K562 (cell line): ENCODE results near the gene SCIN. TPM values are rescaled to one million over a fixed set of nuclear protein-coding genes. Genes with fewer than 3 reads are reported as not detected.

Experiments
- ATAC-seq: fragments of 200-7000 bp; cut with Tn5 transposase; 3 replicates; pipeline ENCODE4 v1.9.1; 2020; ENCODE audit warnings: moderate library complexity
- BruUV-seq: library from RNA; stranded (reverse); fragments of 400-500 nt; replicated peaks from 2 replicates; lab custom pipeline; 2021; lab: Mats Ljungman, UMichigan
- CTCF ChIA-PET: fragments of 300-600 bp; formaldehyde crosslinking; extraction: SDS; loops from one replicate; lab custom pipeline; 2021; ENCODE audit warnings: low intra/inter-chr PET ratio; lab: Yijun Ruan, JAX
- POLR2A ChIA-PET: fragments of 300-600, 350-650 bp; sonication (Branson Sonifier 250); formaldehyde crosslinking; extraction: SDS; loops from one replicate; lab custom pipeline; 2021; ENCODE audit warnings: antibody characterized with exemption, inconsistent platforms; lab: Yijun Ruan, JAX
- DNase-seq, 4 experiments: peaks; one replicate each; pipeline versions ENCODE4 v3.0.0 to v3.0.0-alpha.2; 2011 to 2018; ENCODE audit warnings: low spot score in 3 of 4, mixed read lengths in 3 of 4; ENCODE audit errors: extremely low read depth in 1 of 4
- FAIRE-seq: peaks from 2 replicates; lab custom pipeline; 2011; peaks lifted over from hg19 to GRCh38; lab: Jason Lieb, UNC
- H2AFZ ChIP-seq: 2 replicates; pipeline ENCODE4 v1.6.0; 2011; ENCODE audit warnings: low read depth, low read length, control low read depth, inconsistent platforms
- H3K27ac ChIP-seq: fragments of 200-600 bp; 3 replicates; pipeline ENCODE4 v1.8.0; 2011; ENCODE audit warnings: low read depth, mild to moderate bottlenecking, control low read depth, inconsistent platforms, low read length, moderate library complexity, mixed read lengths; ENCODE audit errors: extremely low read depth
- H3K27me3 ChIP-seq, 2 experiments: fragments of 300-600 bp in 1 of 2; 2 replicates in 1 of 2; 3 replicates in 1 of 2; pipeline versions ENCODE4 v1.6.0 to v1.8.0; 2011; ENCODE audit warnings: inconsistent platforms in 2 of 2, low read length in 2 of 2, mild to moderate bottlenecking in 1 of 2, mixed read lengths in 1 of 2, moderate library complexity in 1 of 2; ENCODE audit not compliant: control insufficient read depth in 2 of 2, insufficient read depth in 2 of 2
- H3K36me3 ChIP-seq: fragments of 300-600 bp; 3 replicates; pipeline ENCODE4 v1.8.0; 2011; ENCODE audit warnings: mild to moderate bottlenecking, low read length, inconsistent platforms; ENCODE audit not compliant: control insufficient read depth, insufficient read depth
- H3K4me1 ChIP-seq, 2 experiments: fragments of 200-600 bp in 1 of 2; replicated peaks in 1 of 2; 2 replicates in 1 of 2; 3 replicates in 1 of 2; pipeline versions ENCODE4 v1.5.1 to v1.8.0; 2011; ENCODE audit warnings: inconsistent platforms in 2 of 2, low read length in 2 of 2, mild to moderate bottlenecking in 1 of 2, mixed read lengths in 1 of 2, moderate library complexity in 1 of 2; ENCODE audit not compliant: control insufficient read depth in 2 of 2, insufficient read depth in 2 of 2
- H3K4me2 ChIP-seq: 2 replicates; pipeline ENCODE4 v1.6.1; 2011; ENCODE audit warnings: low read length, control low read depth, inconsistent platforms, mixed read lengths; ENCODE audit not compliant: insufficient read depth
- H3K4me3 ChIP-seq: fragments of 200-600 bp; sonication (generic), shearing (Covaris generic); 2 replicates; pipeline ENCODE4 v1.5.1; 2016; ENCODE audit warnings: control low read depth, inconsistent platforms
- H3K79me2 ChIP-seq: fragments of 200-600 bp; 3 replicates; pipeline ENCODE4 v1.8.0; 2011; ENCODE audit warnings: low read length, inconsistent platforms; ENCODE audit not compliant: control insufficient read depth, insufficient read depth
- H3K9ac ChIP-seq, 2 experiments: 2 replicates each; pipeline versions ENCODE4 v1.6.0 to v1.6.1; 2011; ENCODE audit warnings: low read depth in 2 of 2, low read length in 2 of 2, control low read depth in 1 of 2, inconsistent platforms in 1 of 2, mild to moderate bottlenecking in 1 of 2, mixed read lengths in 1 of 2; ENCODE audit not compliant: insufficient read depth in 1 of 2
- H3K9me1 ChIP-seq: one replicate; pipeline ENCODE4 v1.6.0; 2011; ENCODE audit warnings: inconsistent platforms, mild to moderate bottlenecking, low read length, moderate library complexity; ENCODE audit not compliant: control insufficient read depth, insufficient read depth
- H3K9me3 ChIP-seq: replicated peaks from 2 replicates; pipeline ENCODE4 v1.5.1; 2011; ENCODE audit warnings: low read depth, low read length, inconsistent platforms; ENCODE audit not compliant: control insufficient read depth, insufficient read depth
- H4K20me1 ChIP-seq: replicated peaks from 2 replicates; pipeline ENCODE4 v1.6.1; 2011; ENCODE audit warnings: low read length, inconsistent platforms, mixed read lengths; ENCODE audit not compliant: control insufficient read depth, insufficient read depth
- BRD9 ChIP-seq: fragments of 450-650 bp; IDR thresholded peaks from 2 replicates; pipeline ENCODE4 v1.6.1; 2018; ENCODE audit warnings: low read depth; ENCODE audit not compliant: partially characterized antibody
- CHAMP1 ChIP-seq: fragments of 450-650 bp; IDR thresholded peaks from 2 replicates; pipeline ENCODE4 v1.6.1; 2016; ENCODE audit warnings: mild to moderate bottlenecking
- ELF2 ChIP-seq: fragments of 250-450 bp; sonication (Bioruptor Pico); IDR thresholded peaks from 2 replicates; pipeline ENCODE4 v1.5.0; 2021; ENCODE audit warnings: mild to moderate bottlenecking
- KAT8 ChIP-seq: fragments of 450-650 bp; IDR thresholded peaks from 2 replicates; pipeline ENCODE4 v1.6.1; 2016; ENCODE audit warnings: low read depth, mild to moderate bottlenecking
- MCM3 ChIP-seq: fragments of 450-650 bp; IDR thresholded peaks from 2 replicates; pipeline ENCODE4 v1.6.1; 2016
- PRDM10 ChIP-seq: fragments of 450-650 bp; IDR thresholded peaks from 2 replicates; pipeline ENCODE4 v1.6.1; 2018; ENCODE audit not compliant: partially characterized antibody
- PRMT5 ChIP-seq: sonication (generic); formaldehyde crosslinking; IDR thresholded peaks from 2 replicates; pipeline ENCODE4 v1.5.0; 2020; ENCODE audit warnings: missing genetic modification reagents
- TCF3 ChIP-seq: sonication (generic); formaldehyde crosslinking; IDR thresholded peaks from 2 replicates; pipeline ENCODE4 v1.4.0; 2020; ENCODE audit warnings: mild to moderate bottlenecking, missing genetic modification reagents
- THAP12 ChIP-seq: fragments of 250-450 bp; sonication (Bioruptor Pico); IDR thresholded peaks from 2 replicates; pipeline ENCODE4 v1.9.0; 2021; ENCODE audit warnings: mild to moderate bottlenecking, inconsistent platforms
- VEZF1 ChIP-seq: fragments of 200-800 bp; sonication (Bioruptor generic); IDR thresholded peaks from 2 replicates; pipeline ENCODE4 v1.6.1; 2017; ENCODE audit warnings: missing genetic modification characterization, missing compliant biosample characterization
- ZNF143 ChIP-seq: sonication (generic); formaldehyde crosslinking; IDR thresholded peaks from 2 replicates; pipeline ENCODE4 v1.9.0; 2022; ENCODE audit warnings: mild to moderate bottlenecking, missing genetic modification reagents
- ZNF282 ChIP-seq: sonication (generic); formaldehyde crosslinking; IDR thresholded peaks from 2 replicates; pipeline ENCODE4 v1.8.1; 2023; ENCODE audit warnings: missing genetic modification reagents
- WGBS: fragments of 100-300 bp; shearing (Covaris generic); methylation state at CpG from one replicate; pipeline ENCODE4 v1.1.6; 2016; ENCODE audit warnings: low coverage, mixed read lengths; ENCODE audit not compliant: insufficient coverage; ENCODE audit errors: missing lambda C conversion rate; 5-methylcytosine and 5-hydroxymethylcytosine counted together
- in situ Hi-C: fragments of 300-500 bp; cut with MboI; formaldehyde crosslinking; loops from 4 replicates; pipeline ENCODE4 v1.15.0; 2018; ENCODE audit warnings: inconsistent platforms, mixed read lengths
- intact Hi-C: fragments of 100-400 bp; cut with micrococcal nuclease; formaldehyde crosslinking; loops from 2 replicates; pipeline ENCODE4 v1.14.2; 2022
- polyA plus RNA-seq, 8 experiments: library from polyadenylated mRNA; depleted of rRNA in 4 of 8; stranded (reverse) in 5 of 8; unstranded in 3 of 8; fragments of >200 nt; fragmentation: Nextera tagmentation in 2 of 8; fragmentation: Illumina TruSeq in 1 of 8; extraction: Ambion mirVana in 2 of 8; extraction: Trizol in 1 of 8; gene quantifications; 2 replicates each; pipeline versions ENCODE4 v1.2.1 to v1.2.3, GENCODE V29; 2011 to 2014; ENCODE audit warnings: inconsistent platforms in 1 of 8, missing spikeins in 1 of 8
- total RNA-seq, 7 experiments: library from RNA; depleted of rRNA in 6 of 7; stranded (reverse); fragments of >200 nt in 6 of 7; fragmentation: Illumina TruSeq in 2 of 7; extraction: Trizol in 2 of 7; gene quantifications; 2 replicates each; pipeline versions ENCODE4 v1.2.1 to v1.2.3, GENCODE V29; 2011 to 2021; ENCODE audit warnings: low replicate concordance in 1 of 7

SCIN gene
- total and polyA plus RNA-seq, 9 of the 15 experiments (the other 6 are each of a cell fraction or from before 2014, with no cell fraction given) = 0.67 to 18.2 (median 10.6) TPM

GRCh38 chr7:12588259-12588904, 17.9 kb downstream of the SCIN start:
- no peaks in the 10 kb centered on the region for H3K36me3 ChIP-seq
- CTCF ChIA-PET = no interaction called here
- BruUV-seq = no TSS peak
- no peaks in the 10 kb centered on the region for H4K20me1 ChIP-seq
- DNase-seq = peak in 1 of 4 experiments; percentile 46
- H3K27ac ChIP-seq = peak overlapping the region; percentile 72
- peak; percentile 5 for ATAC-seq
- 38% methylated on average over 9 of the region's 11 CpGs for WGBS
- H3K9me1 ChIP-seq = no peaks in the 10 kb centered on the region
- peak overlapping the region; percentile 74 for H2AFZ ChIP-seq
- H3K9ac ChIP-seq = peak overlapping the region in 1 of 2 experiments; percentile 41; a peak in 2 of 4 replicates
- POLR2A ChIA-PET = interaction anchor here (0.6 to 1.0 kb wide), 2 partner anchors 9 to 37 kb away, joined by 3 read pairs; no protein-coding TSS in a partner anchor
- peaks cover 34% of the 10 kb centered on the region; the same call in 2 of the 3 replicates for H3K79me2 ChIP-seq
- no peak overlapping the region for H3K4me3 ChIP-seq
- in situ Hi-C loops = no loop called here
- H3K4me2 ChIP-seq = peak overlapping the region; percentile 81
- peaks cover 4% of the 10 kb centered on the region; the same call in 1 of the 2 replicates for H3K9me3 ChIP-seq
- H3K4me1 ChIP-seq = peaks cover 6 to 39% of the 10 kb centered on the region in 2 experiments; a peak in 4 of 5 replicates
- no peaks in the 10 kb centered on the region for H3K27me3 ChIP-seq
- intact Hi-C loops = loop anchor here (5.0 to 10.0 kb wide), 3 partner anchors 34 to 204 kb away; no protein-coding TSS in a partner anchor
- FAIRE-seq = peak; percentile 29
- peak; percentile 70 for TF ChIP-seq TCF3 (CRISPR knock-in tag)
- no peak for TF ChIP-seq PRDM10
- no peak for TF ChIP-seq ELF2 (CRISPR knock-in tag)
- no peak for TF ChIP-seq KAT8
- no peak for TF ChIP-seq MCM3
- TF ChIP-seq PRMT5 (CRISPR knock-in tag) = no peak
- no peak for TF ChIP-seq BRD9
- no peak for TF ChIP-seq ZNF282 (CRISPR knock-in tag)
- no peak for TF ChIP-seq ZNF143 (CRISPR knock-in tag)
- peak; percentile 65; the same call in 1 of the 2 replicates for TF ChIP-seq CHAMP1
- peak; percentile 55 for TF ChIP-seq VEZF1 (CRISPR knock-in tag)
- TF ChIP-seq THAP12 = no peak
